Sigmoid colon (tissue), 7 donors: ENCODE measurements around the gene PTCH1. TPM values are rescaled to one million over a fixed set of nuclear protein-coding genes. Genes with fewer than 3 reads are reported as not detected.

Source experiments
- DNase-seq: peaks from one replicate; pipeline ENCODE4 v3.0.0-alpha.2; 2019
- H3K27ac ChIP-seq, 4 donors: fragments of 200-600 bp; sonication (generic); one replicate each; pipeline ENCODE4 v1.5.1; 2016 to 2019; ENCODE audit warnings: mild to moderate bottlenecking in 1 of 4
- H3K27me3 ChIP-seq, 3 donors: fragments of 200-600 bp; sonication (generic); one replicate each; pipeline ENCODE4 v1.5.1; 2019; ENCODE audit warnings: mild to moderate bottlenecking in 1 of 3
- H3K36me3 ChIP-seq, 4 donors: fragments of 200-600 bp; sonication (generic); one replicate each; pipeline ENCODE4 v1.5.1; 2016 to 2019
- H3K4me1 ChIP-seq, 4 donors: fragments of 200-600 bp; sonication (generic); one replicate each; pipeline ENCODE4 v1.5.1; 2017 to 2019
- H3K4me3 ChIP-seq, 4 donors: fragments of 200-600 bp; sonication (generic); one replicate each; pipeline ENCODE4 v1.5.1; 2017 to 2019; ENCODE audit warnings: mild to moderate bottlenecking in 2 of 4, moderate library complexity in 1 of 4
- H3K9me3 ChIP-seq, 4 donors: fragments of 200-600 bp in 3 of 4; sonication (generic) in 3 of 4; one replicate each; pipeline versions ENCODE4 v1.5.1 to v1.6.1; 2013 to 2019
- CTCF ChIP-seq, 4 experiments: fragments of 450-650 bp in 3 of 4; fragments of 200-600 bp in 1 of 4; IDR thresholded peaks; one replicate each; pipeline ENCODE4 v1.5.1; 2016 to 2019; ENCODE audit warnings: antibody characterized with exemption in 4 of 4, mild to moderate bottlenecking in 3 of 4, moderate library complexity in 2 of 4
- EP300 ChIP-seq, 4 donors: sonication (generic); formaldehyde crosslinking; IDR thresholded peaks; one replicate each; pipeline ENCODE4 v1.6.1; 2017; ENCODE audit warnings: antibody characterized with exemption in 4 of 4
- POLR2A ChIP-seq, 2 donors: fragments of 450-650 bp; IDR thresholded peaks; one replicate each; pipeline ENCODE4 v1.6.1; 2016; ENCODE audit warnings: antibody characterized with exemption in 2 of 2, mild to moderate bottlenecking in 2 of 2, moderate library complexity in 2 of 2
- POLR2AphosphoS5 ChIP-seq, 4 donors: sonication (generic); formaldehyde crosslinking; IDR thresholded peaks; one replicate each; pipeline ENCODE4 v1.6.1; 2017; ENCODE audit warnings: antibody characterized with exemption in 4 of 4
- WGBS, 2 donors: extraction: QIAGEN DNeasy Blood & Tissue Kit; methylation state at CpG; one replicate each; pipeline ENCODE4 v1.1.7; 2013; 5-methylcytosine and 5-hydroxymethylcytosine counted together
- intact Hi-C: fragments of 100-400 bp; cut with DNase I; formaldehyde crosslinking; loops from one replicate; pipeline ENCODE4 v1.15.1; 2023
- polyA plus RNA-seq, 3 donors: library from polyadenylated mRNA; stranded (reverse); fragments of 200-250 nt; gene quantifications; one replicate each; pipeline ENCODE4 v1.2.3, GENCODE V29; 2013
- small RNA-seq, 3 donors: library from RNA; depleted of rRNA; stranded (forward); fragments of <200 nt; gene quantifications; one replicate each; pipeline ENCODE3, GENCODE V24; 2016
- total RNA-seq, 4 donors: library from RNA; depleted of rRNA; stranded (reverse); fragments of >200 nt; gene quantifications; one replicate each; pipeline ENCODE4 v1.1.0, GENCODE V29; 2016
- donor health status: healthy with polysubstance abuse.
- donor health status: Bipolar disorder and iron deficiency.
- donor health status: healthy.

PTCH1 gene
- total and polyA plus RNA-seq, 7 donors, result 2.3 to 10.7 (median 7.2) TPM

DNA sequence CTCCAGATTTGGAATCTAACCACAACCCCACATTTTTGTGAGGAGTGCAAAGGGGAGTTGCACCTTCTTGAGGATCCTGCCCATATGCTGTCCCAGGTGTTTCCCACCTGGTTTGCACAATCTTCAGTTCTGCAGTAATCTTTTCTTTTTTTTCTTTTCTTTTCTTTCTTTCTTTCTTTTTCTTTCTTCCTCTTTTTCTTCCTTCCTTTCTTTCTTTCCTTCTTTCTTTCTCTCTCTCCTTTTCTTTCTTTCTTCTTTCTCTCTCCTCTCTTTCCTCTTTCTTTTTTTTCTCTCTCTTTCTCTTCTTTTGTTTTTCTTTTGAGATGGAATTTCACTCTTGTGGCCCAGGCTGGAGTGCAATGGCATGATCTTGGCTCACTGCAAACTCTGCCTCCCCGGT lies 109.2 kb downstream of the PTCH1 start:
- H3K4me3 ChIP-seq, result no peak overlapping the region
- TF ChIP-seq EP300 (IDR thresholded peaks at IDR 0.05), result no peak
- no peak for TF ChIP-seq POLR2A (IDR thresholded peaks at IDR 0.05)
- no peak for TF ChIP-seq CTCF (IDR thresholded peaks at IDR 0.05)
- no peak for TF ChIP-seq POLR2AphosphoS5 (IDR thresholded peaks at IDR 0.05)
- 95 to 97% methylated on average over 1 of the region's 1 CpG for WGBS, 2 donors
- no peaks in the 10 kb centered on the region for H3K9me3 ChIP-seq
- H3K4me1 ChIP-seq, result no peaks in the 10 kb centered on the region
- no peak for DNase-seq
- intact Hi-C loops, result no loop called here
- H3K36me3 ChIP-seq, result no peaks in the 10 kb centered on the region
- H3K27me3 ChIP-seq, result no peaks in the 10 kb centered on the region
- H3K27ac ChIP-seq, result no peak overlapping the region

- Histone ChIP-seq H3K36me3 (no peaks in the 10 kb centered on the region), H3K27ac (no peak overlapping the region), H3K27me3 (no peaks in the 10 kb centered on the region), H3K4me3 (no peak overlapping the region), H3K9me3 (no peaks in the 10 kb centered on the region), H3K4me1 (no peaks in the 10 kb centered on the region)
- intact Hi-C loops, result no loop called here
- 70 to 75% methylated on average over 2 of the region's 2 CpGs for WGBS, 2 donors
- DNase-seq, result no peak
- peak in 1 of 4 donors; percentile 8 for TF ChIP-seq POLR2AphosphoS5 (IDR thresholded peaks at IDR 0.05)
- TF ChIP-seq EP300 (IDR thresholded peaks at IDR 0.05), result no peak
Measured at GRCh38 chr9:95406121-95406520, 110.7 kb downstream of the PTCH1 start.

- H3K27ac ChIP-seq, result no peak overlapping the region
- H3K27me3 ChIP-seq, result no peaks in the 10 kb centered on the region
- no peaks in the 10 kb centered on the region for H3K9me3 ChIP-seq
- no peak overlapping the region for H3K4me3 ChIP-seq
- TF ChIP-seq POLR2A (IDR thresholded peaks at IDR 0.05) (no peak), EP300 (IDR thresholded peaks at IDR 0.05) (no peak), CTCF (IDR thresholded peaks at IDR 0.05) (no peak), POLR2AphosphoS5 (IDR thresholded peaks at IDR 0.05) (no peak)
- H3K4me1 ChIP-seq, result no peaks in the 10 kb centered on the region
- H3K36me3 ChIP-seq, result no peaks in the 10 kb centered on the region
- intact Hi-C loops, result no loop called here
- 88% methylated on average over 4 of the region's 4 CpGs for WGBS, 2 donors
- no peak for DNase-seq
Measured at GRCh38 chr9:95399261-95399660, 117.5 kb downstream of the PTCH1 start.

Small RNA genes within 50 kb of the gene (small RNA-seq; reads per million reads assigned to genes)
- 0 reads per million in 3 donors for gene MT1P1

Other genes with a start within 250 kb of the PTCH1 start
- gene FANCC, start 199.3 kb downstream of the PTCH1 start, total RNA-seq, result 10 to 100 TPM in 1 of 4 donors, 1 to 10 TPM in 3; 3.9 to 10.6 (median 5.3) TPM
- 1 to 10 TPM; 2.4 to 6.2 (median 5.1) TPM for gene FANCC, start 199.3 kb downstream of the PTCH1 start, polyA plus RNA-seq